Right atrium auricular region (tissue), 2 donors: ENCODE results near the gene BAZ1B. TPM values are rescaled to one million over a fixed set of nuclear protein-coding genes. Genes with fewer than 3 reads are reported as not detected.
"Not testable (repeated sequence)": the region's sequence is repeated elsewhere in the genome, so short reads cannot be mapped to it uniquely, and the experiment has no call there.

Source experiments
- DNase-seq: peaks from one replicate; pipeline ENCODE4 v3.0.0-alpha.2; 2019; ENCODE audit warnings: low spot score
- H3K27ac ChIP-seq, 2 donors: fragments of 200-600 bp; sonication (generic); 1 replicate in 1 of 2; 2 replicates in 1 of 2; pipeline ENCODE4 v1.5.1; 2016 to 2019
- H3K27me3 ChIP-seq, 2 donors: fragments of 200-600 bp; sonication (generic); one replicate each; pipeline versions ENCODE4 v1.5.1 to v1.6.0; 2017 to 2019
- H3K36me3 ChIP-seq: fragments of 200-600 bp; sonication (generic); one replicate; pipeline ENCODE4 v1.5.1; 2016
- H3K4me1 ChIP-seq, 2 donors: fragments of 200-600 bp; sonication (generic); one replicate each; pipeline versions ENCODE4 v1.5.1 to v1.6.0; 2017 to 2019
- H3K4me3 ChIP-seq, 2 donors: fragments of 200-600 bp; sonication (generic); 1 replicate in 1 of 2; 2 replicates in 1 of 2; pipeline ENCODE4 v1.5.1; 2017 to 2019; ENCODE audit warnings: mild to moderate bottlenecking in 1 of 2, moderate library complexity in 1 of 2
- H3K9me3 ChIP-seq, 2 donors: fragments of 200-600 bp; sonication (generic); one replicate each; pipeline ENCODE4 v1.5.1; 2019
- CTCF ChIP-seq, 2 donors: fragments of 200-600 bp; sonication (generic); IDR thresholded peaks; one replicate each; pipeline ENCODE4 v1.5.1; 2019; ENCODE audit warnings: antibody characterized with exemption in 2 of 2
- total RNA-seq, 2 donors: library from RNA; depleted of rRNA; stranded (reverse); fragments of >200 nt; gene quantifications; one replicate each; pipeline ENCODE4 v1.1.0, GENCODE V29; 2016

The BAZ1B gene
- total RNA-seq, 2 donors from 2014 or later: 29.0 to 37.7 TPM

- H3K27me3 ChIP-seq: no peaks in the 10 kb centered on the region
- H3K36me3 ChIP-seq: peaks cover 77% of the 10 kb centered on the region
- no peak overlapping the region for H3K27ac ChIP-seq
- no peak for DNase-seq
- no peaks in the 10 kb centered on the region for H3K4me1 ChIP-seq
- no peak overlapping the region for H3K4me3 ChIP-seq
- no peaks in the 10 kb centered on the region for H3K9me3 ChIP-seq
- no peak for TF ChIP-seq CTCF (IDR thresholded peaks at IDR 0.05)
Measured at GRCh38 chr7:73489976-73490375, 32.1 kb downstream of the BAZ1B start.

- H3K27ac ChIP-seq: no peak overlapping the region
- H3K36me3 ChIP-seq: peaks cover 75% of the 10 kb centered on the region
- no peak for DNase-seq
- H3K4me3 ChIP-seq: no peak overlapping the region
- no peaks in the 10 kb centered on the region for H3K4me1 ChIP-seq
- no peak for TF ChIP-seq CTCF (IDR thresholded peaks at IDR 0.05)
- no peaks in the 10 kb centered on the region for H3K9me3 ChIP-seq
- no peaks in the 10 kb centered on the region for H3K27me3 ChIP-seq
Measured at GRCh38 chr7:73487486-73487885, 34.6 kb downstream of the BAZ1B start.

GRCh38 chr7:73483171-73483570 is 38.9 kb downstream of the BAZ1B start:
- Histone ChIP-seq H3K27ac (no peak overlapping the region), H3K9me3 (no peaks in the 10 kb centered on the region), H3K36me3 (peaks cover 61% of the 10 kb centered on the region), H3K4me3 (no peak overlapping the region), H3K27me3 (no peaks in the 10 kb centered on the region), H3K4me1 (no peaks in the 10 kb centered on the region)
- TF ChIP-seq CTCF (IDR thresholded peaks at IDR 0.05): no peak
- no peak for DNase-seq

GRCh38 chr7:73482746-73483145 is 39.3 kb downstream of the BAZ1B start:
- no peak overlapping the region for H3K4me3 ChIP-seq
- no peak for DNase-seq
- no peaks in the 10 kb centered on the region for H3K9me3 ChIP-seq
- H3K27ac ChIP-seq: no peak overlapping the region
- H3K36me3 ChIP-seq: peaks cover 61% of the 10 kb centered on the region
- no peaks in the 10 kb centered on the region for H3K4me1 ChIP-seq
- H3K27me3 ChIP-seq: no peaks in the 10 kb centered on the region
- TF ChIP-seq CTCF (IDR thresholded peaks at IDR 0.05): no peak

- not testable (repeated sequence) for H3K9me3 ChIP-seq, DNase-seq, H3K4me3 ChIP-seq, H3K27ac ChIP-seq, H3K4me1 ChIP-seq, H3K27me3 ChIP-seq
- peaks cover 63% of the 10 kb centered on the region for H3K36me3 ChIP-seq
Measured at GRCh38 chr7:73481521-73481920, 40.6 kb downstream of the BAZ1B start.

- H3K27me3 ChIP-seq: no peaks in the 10 kb centered on the region
- no peak overlapping the region for H3K27ac ChIP-seq
- DNase-seq: no peak
- H3K4me3 ChIP-seq: no peak overlapping the region
- no peak for TF ChIP-seq CTCF (IDR thresholded peaks at IDR 0.05)
- H3K36me3 ChIP-seq: peaks cover 55% of the 10 kb centered on the region
- no peaks in the 10 kb centered on the region for H3K9me3 ChIP-seq
- H3K4me1 ChIP-seq: no peaks in the 10 kb centered on the region
Measured at GRCh38 chr7:73478549-73478948, 43.5 kb downstream of the BAZ1B start.
